ENCODE data around the gene AWAT1. TPM values are rescaled to one million over a fixed set of nuclear protein-coding genes. Genes with fewer than 3 reads are reported as not detected.
"Not testable (repeated sequence)": the region's sequence is repeated elsewhere in the genome, so short reads cannot be mapped to it uniquely, and the experiment has no call there.

The AWAT1 gene
- not detected in 2 replicates for total RNA-seq

GRCh38 chrX:70234355-70234754 lies at the start of gene AWAT1:
Gene AWAT1, plus strand, starts transcription at chrX:70234655. Its CDS starts 41 bp downstream, at chrX:70234696.
- H3K4me3 ChIP-seq (ENCODE audit: low read depth, low read length) = no peak within 1 kb of the TSS
- no peak for DNase-seq (ENCODE audit: low read depth)
- no peak for TF ChIP-seq CTCF (IDR thresholded peaks at IDR 0.05; ENCODE audit: insufficient read depth, low read depth, low read length)

- no peak for TF ChIP-seq CTCF (IDR thresholded peaks at IDR 0.05; ENCODE audit: insufficient read depth, low read depth, low read length)
- H3K4me3 ChIP-seq (ENCODE audit: low read depth, low read length) = no peak overlapping the region
- DNase-seq (ENCODE audit: low read depth) = no peak
Measured at GRCh38 chrX:70190225-70190624, 44.2 kb upstream of the AWAT1 start.

- DNase-seq (ENCODE audit: low read depth) = peak; percentile 49
- peak; percentile 70 for TF ChIP-seq CTCF (IDR thresholded peaks at IDR 0.05; ENCODE audit: insufficient read depth, low read depth, low read length)
- H3K4me3 ChIP-seq (ENCODE audit: low read depth, low read length) = no peak overlapping the region
Measured at GRCh38 chrX:70196961-70197720, 37.3 kb upstream of the AWAT1 start.

- no peak for DNase-seq (ENCODE audit: low read depth)
- H3K4me3 ChIP-seq (ENCODE audit: low read depth, low read length) = no peak overlapping the region
- TF ChIP-seq CTCF (IDR thresholded peaks at IDR 0.05; ENCODE audit: insufficient read depth, low read depth, low read length) = no peak
Measured at GRCh38 chrX:70201732-70202131, 32.7 kb upstream of the AWAT1 start.

- no peak overlapping the region for H3K4me3 ChIP-seq (ENCODE audit: low read depth, low read length)
- TF ChIP-seq CTCF (IDR thresholded peaks at IDR 0.05; ENCODE audit: insufficient read depth, low read depth, low read length) = no peak
- no peak for DNase-seq (ENCODE audit: low read depth)
Measured at GRCh38 chrX:70208479-70208878, 26.0 kb upstream of the AWAT1 start.

GRCh38 chrX:70209570-70209969 lies 24.9 kb upstream of the AWAT1 start:
- not testable (repeated sequence) for DNase-seq (ENCODE audit: low read depth); H3K4me3 ChIP-seq (ENCODE audit: low read depth, low read length)

GRCh38 chrX:70219938-70220764 lies 14.3 kb upstream of the AWAT1 start:
- no peak for TF ChIP-seq CTCF (IDR thresholded peaks at IDR 0.05; ENCODE audit: insufficient read depth, low read depth, low read length)
- no peak for DNase-seq (ENCODE audit: low read depth)

More at GRCh38 chrX:70219938-70220764, 14.3 kb upstream of the AWAT1 start:
- no peak overlapping the region for H3K4me3 ChIP-seq (ENCODE audit: low read depth, low read length)

All from fibroblast of villous mesenchyme (primary cell).